Daoy (cell line): ENCODE results near the gene RAP1A. TPM values are rescaled to one million over a fixed set of nuclear protein-coding genes. Genes with fewer than 3 reads are reported as not detected.

Experiments
- DNase-seq: peaks from one replicate; pipeline ENCODE4 v3.0.0-alpha.2; 2015; ENCODE audit warnings: low read depth
- total RNA-seq: library from RNA; depleted of rRNA; stranded (reverse); fragments of >200 nt; shearing (Covaris generic); gene quantifications from 2 replicates; pipeline ENCODE4 v1.2.3, GENCODE V29; 2014; rRNA removed

Gene RAP1A
- total RNA-seq, 1 experiment from 2014 or later = 42.8 TPM

- DNase-seq = no peak
Observed at GRCh38 chr1:111756124-111756513, 136.5 kb downstream of the RAP1A start.

GRCh38 chr1:111758373-111758772, 138.8 kb downstream of the RAP1A start:
- DNase-seq = no peak

- DNase-seq = no peak
Observed at GRCh38 chr1:111761717-111762116, 142.1 kb downstream of the RAP1A start.

- no peak for DNase-seq
Observed at GRCh38 chr1:111762332-111762731, 142.7 kb downstream of the RAP1A start.

Other genes starting within 250 kb of the RAP1A start
- 1.5 and 2.0 TPM in 2 replicates for gene OVGP1, start 192.1 kb upstream of the RAP1A start, total RNA-seq
- gene WDR77, start 170.5 kb upstream of the RAP1A start, total RNA-seq = 145 and 169 TPM in 2 replicates
- gene ATP5PB, start 170.3 kb upstream of the RAP1A start, total RNA-seq = 722 and 890 TPM in 2 replicates
- 0.11 TPM in 1 of 2 replicates, not detected in the other for gene C1orf162, start 145.8 kb upstream of the RAP1A start, total RNA-seq
- not detected in 2 replicates for gene ADORA3, start 116.2 kb upstream of the RAP1A start, total RNA-seq
- not detected in 2 replicates for gene TMIGD3, start 116.2 kb upstream of the RAP1A start, total RNA-seq
- gene INKA2, start 119.6 kb downstream of the RAP1A start, total RNA-seq = 0.71 and 0.91 TPM in 2 replicates
- 52.7 and 64.6 TPM in 2 replicates for gene DDX20, start 136.1 kb downstream of the RAP1A start, total RNA-seq